Prostate gland (tissue), 2 donors: ENCODE measurements around the gene ZDHHC9.

Experiments
- POLR2A ChIP-seq: fragments of 450-650 bp; IDR thresholded peaks from one replicate; pipeline ENCODE4 v1.6.1; 2016; ENCODE audit warnings: antibody characterized with exemption, mild to moderate bottlenecking
- POLR2AphosphoS5 ChIP-seq: sonication (generic); formaldehyde crosslinking; IDR thresholded peaks from one replicate; pipeline ENCODE4 v1.6.1; 2017; ENCODE audit warnings: antibody characterized with exemption
- TF ChIP-seq, protein P1 (sequence below), 4 experiments: fragments of 200-600 bp in 2 of 4; fragments of 450-650 bp in 2 of 4; sonication (generic) in 2 of 4; IDR thresholded peaks; 1 replicate in 3 of 4; 2 replicates in 1 of 4; pipeline ENCODE4 v1.5.1; 2016 to 2019; ENCODE audit warnings: antibody characterized with exemption in 4 of 4, mild to moderate bottlenecking in 2 of 4, moderate library complexity in 2 of 4

- TF ChIP-seq, protein P1, sequence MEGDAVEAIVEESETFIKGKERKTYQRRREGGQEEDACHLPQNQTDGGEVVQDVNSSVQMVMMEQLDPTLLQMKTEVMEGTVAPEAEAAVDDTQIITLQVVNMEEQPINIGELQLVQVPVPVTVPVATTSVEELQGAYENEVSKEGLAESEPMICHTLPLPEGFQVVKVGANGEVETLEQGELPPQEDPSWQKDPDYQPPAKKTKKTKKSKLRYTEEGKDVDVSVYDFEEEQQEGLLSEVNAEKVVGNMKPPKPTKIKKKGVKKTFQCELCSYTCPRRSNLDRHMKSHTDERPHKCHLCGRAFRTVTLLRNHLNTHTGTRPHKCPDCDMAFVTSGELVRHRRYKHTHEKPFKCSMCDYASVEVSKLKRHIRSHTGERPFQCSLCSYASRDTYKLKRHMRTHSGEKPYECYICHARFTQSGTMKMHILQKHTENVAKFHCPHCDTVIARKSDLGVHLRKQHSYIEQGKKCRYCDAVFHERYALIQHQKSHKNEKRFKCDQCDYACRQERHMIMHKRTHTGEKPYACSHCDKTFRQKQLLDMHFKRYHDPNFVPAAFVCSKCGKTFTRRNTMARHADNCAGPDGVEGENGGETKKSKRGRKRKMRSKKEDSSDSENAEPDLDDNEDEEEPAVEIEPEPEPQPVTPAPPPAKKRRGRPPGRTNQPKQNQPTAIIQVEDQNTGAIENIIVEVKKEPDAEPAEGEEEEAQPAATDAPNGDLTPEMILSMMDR (IDR thresholded peaks at IDR 0.05): no peak
- no peak for TF ChIP-seq POLR2AphosphoS5
- TF ChIP-seq POLR2A: no peak
Observed at GRCh38 chrX:129792586-129793291, 50.9 kb downstream of the ZDHHC9 start.
